Measurements from ENCODE around the gene ZNF541.

ZNF541 gene

DNA sequence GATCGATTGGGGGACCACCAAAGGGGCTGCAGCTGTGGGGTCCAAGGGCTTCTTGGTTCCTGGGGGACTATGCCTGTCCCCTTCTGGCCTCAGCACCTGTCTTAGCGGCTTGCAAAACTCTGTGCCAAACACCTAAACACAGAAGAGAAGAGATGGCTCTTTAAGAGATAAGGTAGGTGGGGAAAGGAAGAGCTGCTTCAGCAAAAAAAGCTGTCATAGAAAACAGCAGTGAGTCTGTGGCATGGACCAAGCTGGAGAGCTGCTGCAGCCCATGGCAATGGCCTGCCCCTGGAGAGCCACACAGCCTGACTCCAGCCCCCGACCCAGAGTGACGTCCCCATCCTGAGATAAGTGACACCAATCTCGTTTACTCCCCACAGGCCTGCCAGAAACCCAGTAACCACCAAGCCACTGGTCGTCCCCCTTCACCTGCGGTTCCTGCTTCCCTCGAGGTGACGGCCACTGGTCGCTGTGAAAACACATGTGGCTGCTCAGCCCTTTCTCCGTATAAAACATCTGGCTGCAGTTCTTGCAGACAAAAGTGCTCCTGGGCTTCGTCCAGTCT, 33.1 kb downstream of the ZNF541 start:
- no peak overlapping the region for H3K9ac ChIP-seq (ENCODE audit: low read depth, low read length)
- no peak overlapping the region for H3K4me3 ChIP-seq (ENCODE audit: low read depth, low read length)
- no peak overlapping the region for H3K27ac ChIP-seq (ENCODE audit: low read depth, low read length)
- H3K4me1 ChIP-seq (ENCODE audit: control insufficient read depth, insufficient read depth, low read length) = no peaks in the 10 kb centered on the region
- H3K9me3 ChIP-seq (ENCODE audit: control insufficient read depth, insufficient read depth, low read length) = no peaks in the 10 kb centered on the region
- no peaks in the 10 kb centered on the region for H3K36me3 ChIP-seq (ENCODE audit: control insufficient read depth, insufficient read depth, low read length)
- H3K27me3 ChIP-seq (ENCODE audit: control insufficient read depth, insufficient read depth, low read length) = no peaks in the 10 kb centered on the region

DNA sequence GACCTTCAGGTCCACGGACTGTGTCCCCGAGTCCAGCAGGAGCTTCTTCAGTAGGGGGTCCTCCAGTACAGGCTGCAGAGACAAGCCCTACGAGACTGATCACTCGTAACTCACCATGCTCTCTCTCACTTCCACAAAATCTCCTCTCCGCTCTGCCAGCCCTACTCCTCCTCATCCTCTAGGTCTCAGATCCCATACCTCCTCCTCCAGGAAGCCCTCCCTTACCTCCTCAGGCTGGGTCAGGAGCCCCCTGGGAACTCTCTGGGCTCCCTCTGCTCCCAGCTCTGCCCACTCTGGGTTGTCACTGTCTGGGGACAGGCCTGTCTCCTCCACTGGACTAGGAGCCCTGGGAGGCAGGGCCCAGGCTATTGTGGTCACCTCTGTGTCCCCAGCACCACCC, 34.1 kb downstream of the ZNF541 start:
- H3K9me3 ChIP-seq (ENCODE audit: control insufficient read depth, insufficient read depth, low read length) = no peaks in the 10 kb centered on the region

DNA sequence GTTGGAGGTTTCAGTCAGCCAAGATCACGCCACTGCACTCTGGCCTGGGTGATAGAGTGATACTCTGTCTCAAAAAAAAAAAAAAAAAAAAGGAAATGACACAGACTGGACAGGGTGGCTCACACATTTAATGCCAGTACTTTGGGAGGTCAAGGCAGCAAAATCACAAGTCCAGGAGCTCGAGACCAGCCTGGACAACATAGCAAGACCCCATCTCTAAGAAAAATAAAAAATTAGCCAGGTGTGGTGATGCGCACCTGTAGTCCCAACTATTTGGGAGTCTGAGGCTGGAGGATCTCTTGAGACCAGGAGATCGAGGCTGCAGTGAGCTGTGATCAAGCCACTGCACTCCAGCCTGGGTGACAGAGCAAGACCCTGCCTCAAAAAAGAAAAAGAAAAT, 35.5 kb downstream of the ZNF541 start:
- H3K27ac ChIP-seq (ENCODE audit: low read depth, low read length) = no peak overlapping the region
- H3K9me3 ChIP-seq (ENCODE audit: control insufficient read depth, insufficient read depth, low read length) = no peaks in the 10 kb centered on the region

More for the DNA sequence above, 34.1 kb downstream of the ZNF541 start:
- Histone ChIP-seq H3K4me3 (ENCODE audit: low read depth, low read length) (no peak overlapping the region), H3K27ac (ENCODE audit: low read depth, low read length) (no peak overlapping the region), H3K4me1 (ENCODE audit: control insufficient read depth, insufficient read depth, low read length) (no peaks in the 10 kb centered on the region), H3K36me3 (ENCODE audit: control insufficient read depth, insufficient read depth, low read length) (no peaks in the 10 kb centered on the region), H3K27me3 (ENCODE audit: control insufficient read depth, insufficient read depth, low read length) (no peaks in the 10 kb centered on the region), H3K9ac (ENCODE audit: low read depth, low read length) (no peak overlapping the region)

DNA sequence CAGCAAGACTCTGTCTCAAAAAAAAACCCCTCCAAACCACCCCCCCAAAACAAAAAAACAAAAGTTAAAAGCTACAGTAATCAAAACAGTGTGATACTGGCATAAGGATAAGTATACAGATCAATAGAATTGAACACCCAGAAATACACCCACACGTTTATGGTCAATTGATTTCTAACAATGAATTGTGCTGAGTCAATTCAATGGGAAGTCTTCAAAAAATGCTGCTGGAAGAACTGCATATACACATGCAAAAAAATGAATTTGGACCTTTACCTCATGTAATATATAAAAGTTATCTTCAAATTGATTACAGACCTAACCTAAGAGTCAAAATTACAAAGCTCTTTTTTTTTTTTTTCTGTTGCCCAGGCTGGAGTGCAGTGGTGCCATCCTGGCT, 38.3 kb downstream of the ZNF541 start:
- Histone ChIP-seq H3K27ac (ENCODE audit: low read depth, low read length) (no peak overlapping the region), H3K4me3 (ENCODE audit: low read depth, low read length) (no peak overlapping the region), H3K36me3 (ENCODE audit: control insufficient read depth, insufficient read depth, low read length) (no peaks in the 10 kb centered on the region), H3K9me3 (ENCODE audit: control insufficient read depth, insufficient read depth, low read length) (no peaks in the 10 kb centered on the region), H3K27me3 (ENCODE audit: control insufficient read depth, insufficient read depth, low read length) (no peaks in the 10 kb centered on the region), H3K4me1 (ENCODE audit: control insufficient read depth, insufficient read depth, low read length) (no peaks in the 10 kb centered on the region), H3K9ac (ENCODE audit: low read depth, low read length) (no peak overlapping the region)

More for the DNA sequence above, 35.5 kb downstream of the ZNF541 start:
- H3K9ac ChIP-seq (ENCODE audit: low read depth, low read length) = no peak overlapping the region
- no peak overlapping the region for H3K4me3 ChIP-seq (ENCODE audit: low read depth, low read length)
- H3K4me1 ChIP-seq (ENCODE audit: control insufficient read depth, insufficient read depth, low read length) = no peaks in the 10 kb centered on the region
- H3K36me3 ChIP-seq (ENCODE audit: control insufficient read depth, insufficient read depth, low read length) = no peaks in the 10 kb centered on the region
- no peaks in the 10 kb centered on the region for H3K27me3 ChIP-seq (ENCODE audit: control insufficient read depth, insufficient read depth, low read length)

DNA sequence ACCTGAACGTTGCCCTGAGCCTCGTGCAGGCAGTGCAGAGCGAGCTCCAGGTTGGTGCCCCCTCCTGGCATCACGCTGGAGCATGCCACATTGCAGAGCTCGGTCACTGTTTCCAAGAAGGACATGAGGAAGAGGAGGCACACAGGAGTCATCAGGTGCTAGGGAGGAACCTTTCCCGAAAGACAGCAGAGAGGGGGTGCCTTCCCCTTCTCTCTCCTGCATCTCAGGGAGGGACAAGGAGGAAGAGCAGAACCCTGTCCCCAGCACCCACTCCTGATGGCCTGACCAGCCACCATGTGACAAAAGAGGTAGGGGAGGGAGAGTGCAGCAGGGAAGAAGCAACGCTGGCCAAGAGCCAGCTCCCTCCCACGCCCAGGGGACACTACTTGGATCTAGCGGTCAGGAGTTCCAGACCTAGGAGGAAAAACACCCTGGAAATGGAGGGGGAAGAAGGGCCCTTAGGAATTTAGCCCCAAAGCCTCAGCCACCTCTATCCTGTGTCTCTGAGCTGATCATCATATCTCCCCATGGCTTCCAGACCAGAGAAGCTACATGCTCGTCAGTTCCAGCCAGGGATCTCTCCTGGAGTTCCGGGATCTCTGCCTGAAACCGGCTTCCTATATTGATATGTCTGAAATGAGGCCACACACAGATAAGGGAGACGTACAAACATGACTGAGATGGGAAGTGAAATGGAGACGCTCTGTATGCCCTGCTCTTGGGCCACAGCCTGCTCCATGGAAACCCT, 41.1 kb downstream of the ZNF541 start:
- H3K4me3 ChIP-seq (ENCODE audit: low read depth, low read length) = no peak overlapping the region
- H3K27me3 ChIP-seq (ENCODE audit: control insufficient read depth, insufficient read depth, low read length) = no peaks in the 10 kb centered on the region
- no peaks in the 10 kb centered on the region for H3K4me1 ChIP-seq (ENCODE audit: control insufficient read depth, insufficient read depth, low read length)
- no peaks in the 10 kb centered on the region for H3K36me3 ChIP-seq (ENCODE audit: control insufficient read depth, insufficient read depth, low read length)
- H3K9me3 ChIP-seq (ENCODE audit: control insufficient read depth, insufficient read depth, low read length) = no peaks in the 10 kb centered on the region
- no peak overlapping the region for H3K27ac ChIP-seq (ENCODE audit: low read depth, low read length)
- no peak overlapping the region for H3K9ac ChIP-seq (ENCODE audit: low read depth, low read length)

DNA sequence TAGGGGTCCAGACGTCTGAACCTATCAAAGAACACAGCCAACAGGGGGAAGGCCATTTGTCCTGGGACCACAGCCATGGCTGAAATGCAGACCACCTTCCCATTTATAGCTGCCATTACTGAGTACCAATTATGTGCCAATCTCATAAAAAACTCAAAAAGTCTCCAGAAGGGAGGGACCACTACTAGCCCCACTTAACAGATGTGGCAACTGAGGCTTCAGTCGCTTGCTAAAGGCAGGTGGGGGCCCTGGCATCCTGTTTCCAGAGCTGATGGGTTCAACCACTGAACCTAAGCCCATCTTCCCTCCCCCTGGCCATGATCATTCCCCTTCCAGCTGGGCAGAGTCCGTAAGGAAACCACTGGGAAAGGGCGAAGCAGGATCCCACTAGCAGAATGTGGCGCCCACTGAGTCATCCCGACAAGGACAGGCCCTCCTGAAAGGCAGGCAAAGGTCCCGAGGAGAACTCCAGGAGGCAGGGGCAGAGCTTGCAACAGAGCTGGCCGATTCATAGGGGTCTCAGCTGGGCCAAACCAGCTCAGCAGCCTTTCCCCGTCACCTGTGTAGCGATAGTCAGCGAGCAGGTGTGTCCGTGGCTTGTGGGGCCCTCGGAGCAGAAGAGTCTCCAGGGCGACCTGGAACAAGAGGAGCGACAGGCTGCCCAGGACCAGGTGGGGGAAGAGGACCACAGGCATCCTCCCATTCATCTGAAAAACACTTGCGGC, 43.8 kb downstream of the ZNF541 start:
- H3K4me3 ChIP-seq (ENCODE audit: low read depth, low read length) = no peak overlapping the region
- no peaks in the 10 kb centered on the region for H3K27me3 ChIP-seq (ENCODE audit: control insufficient read depth, insufficient read depth, low read length)
- H3K9ac ChIP-seq (ENCODE audit: low read depth, low read length) = no peak overlapping the region
- H3K4me1 ChIP-seq (ENCODE audit: control insufficient read depth, insufficient read depth, low read length) = no peaks in the 10 kb centered on the region
- H3K9me3 ChIP-seq (ENCODE audit: control insufficient read depth, insufficient read depth, low read length) = no peaks in the 10 kb centered on the region
- H3K36me3 ChIP-seq (ENCODE audit: control insufficient read depth, insufficient read depth, low read length) = no peaks in the 10 kb centered on the region
- H3K27ac ChIP-seq (ENCODE audit: low read depth, low read length) = no peak overlapping the region

DNA sequence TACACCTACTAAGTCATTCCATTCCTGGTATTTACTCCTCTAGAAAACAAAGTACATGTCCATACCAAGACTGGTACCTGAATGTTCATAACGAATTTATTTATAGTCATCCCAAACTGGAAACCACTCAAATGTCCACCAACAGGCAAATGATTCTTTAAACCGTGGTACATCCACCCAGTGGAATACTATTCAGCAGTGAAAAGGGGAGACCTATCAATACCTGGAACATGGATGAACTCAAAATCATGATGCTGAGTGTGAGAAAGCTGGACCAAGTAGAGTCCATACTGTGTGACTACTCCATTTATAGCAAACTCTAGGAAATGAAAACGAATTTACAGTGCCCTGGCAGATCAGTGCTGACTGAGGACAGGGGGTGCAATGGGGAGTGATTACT, 46.1 kb downstream of the ZNF541 start:
- H3K4me1 ChIP-seq (ENCODE audit: control insufficient read depth, insufficient read depth, low read length) = no peaks in the 10 kb centered on the region
- H3K27ac ChIP-seq (ENCODE audit: low read depth, low read length) = no peak overlapping the region
- no peaks in the 10 kb centered on the region for H3K36me3 ChIP-seq (ENCODE audit: control insufficient read depth, insufficient read depth, low read length)
- no peaks in the 10 kb centered on the region for H3K9me3 ChIP-seq (ENCODE audit: control insufficient read depth, insufficient read depth, low read length)
- H3K9ac ChIP-seq (ENCODE audit: low read depth, low read length) = no peak overlapping the region
- no peaks in the 10 kb centered on the region for H3K27me3 ChIP-seq (ENCODE audit: control insufficient read depth, insufficient read depth, low read length)
- H3K4me3 ChIP-seq (ENCODE audit: low read depth, low read length) = no peak overlapping the region

DNA sequence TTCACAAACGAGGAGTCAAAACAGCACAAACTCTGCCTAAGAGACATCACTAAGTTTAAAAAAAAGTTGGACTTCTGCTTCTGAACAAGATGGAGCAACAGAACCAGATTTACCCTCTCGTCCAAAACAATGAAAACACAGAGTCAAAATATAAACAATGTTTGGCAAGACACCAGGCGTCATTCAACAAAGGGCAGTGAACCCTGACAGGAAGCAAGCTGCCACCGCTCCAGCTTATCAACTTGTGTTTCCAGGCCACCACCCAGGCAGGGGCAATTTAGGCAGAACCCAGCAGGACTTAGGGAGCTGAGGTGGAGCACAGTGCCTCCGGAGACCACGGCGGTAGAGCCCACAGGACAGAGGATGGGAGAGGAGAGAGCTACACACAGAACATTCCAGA, 49.5 kb downstream of the ZNF541 start:
- no peak overlapping the region for H3K9ac ChIP-seq (ENCODE audit: low read depth, low read length)

More for the DNA sequence above, 49.5 kb downstream of the ZNF541 start:
- Histone ChIP-seq H3K36me3 (ENCODE audit: control insufficient read depth, insufficient read depth, low read length) (no peaks in the 10 kb centered on the region), H3K4me3 (ENCODE audit: low read depth, low read length) (no peak overlapping the region), H3K9me3 (ENCODE audit: control insufficient read depth, insufficient read depth, low read length) (no peaks in the 10 kb centered on the region), H3K4me1 (ENCODE audit: control insufficient read depth, insufficient read depth, low read length) (peaks cover 10% of the 10 kb centered on the region), H3K27ac (ENCODE audit: low read depth, low read length) (no peak overlapping the region), H3K27me3 (ENCODE audit: control insufficient read depth, insufficient read depth, low read length) (no peaks in the 10 kb centered on the region)
